Measurements from ENCODE around the gene PABPN1. TPM values are rescaled to one million over a fixed set of nuclear protein-coding genes. Genes with fewer than 3 reads are reported as not detected.
A peak's percentile ranks its signal among the peaks of the same experiment; 100 is the strongest.

PABPN1 gene
- total and polyA plus RNA-seq, 7 donors = 65.2 to 104 (median 82.5) TPM

DNA sequence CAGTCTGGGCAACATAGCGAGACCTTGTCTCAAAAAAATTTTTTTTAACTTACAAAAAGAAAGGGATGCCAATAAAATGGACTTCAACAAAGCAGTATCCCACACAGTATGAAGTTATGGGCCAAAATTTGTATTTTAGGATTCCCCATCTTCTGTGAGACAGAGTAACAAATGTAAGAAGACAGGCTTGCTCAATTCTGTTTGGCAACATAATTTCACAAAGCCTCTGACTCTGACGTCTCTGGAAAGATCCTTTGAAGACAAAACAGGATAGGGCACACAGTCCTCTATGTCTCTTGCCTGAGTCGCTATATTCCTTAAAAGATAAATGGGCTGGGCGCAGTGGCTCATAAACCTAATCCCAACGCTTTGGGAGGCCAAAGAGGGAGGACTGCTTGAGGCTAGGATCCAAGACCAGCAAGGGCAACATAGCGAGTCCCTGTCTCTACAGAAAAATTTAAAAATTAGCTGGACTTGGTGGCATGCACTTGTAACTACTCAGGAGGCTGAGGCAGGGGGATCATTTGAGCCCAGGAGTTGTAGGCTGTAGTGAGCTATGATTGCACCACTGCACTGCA, 34.3 kb upstream of the PABPN1 start:
- H3K4me1 ChIP-seq = peaks cover 12% of the 10 kb centered on the region
- no peaks in the 10 kb centered on the region for H3K9me3 ChIP-seq
- ATAC-seq = no peak
- DNase-seq = no peak
- H3K36me3 ChIP-seq (ENCODE audit: insufficient read depth in 1 of 2, low read depth in 1 of 2) = peaks cover 5 to 21% of the 10 kb centered on the region in 2 donors
- peak overlapping the region; percentile 89 for H3K27ac ChIP-seq
- TF ChIP-seq, protein P1, sequence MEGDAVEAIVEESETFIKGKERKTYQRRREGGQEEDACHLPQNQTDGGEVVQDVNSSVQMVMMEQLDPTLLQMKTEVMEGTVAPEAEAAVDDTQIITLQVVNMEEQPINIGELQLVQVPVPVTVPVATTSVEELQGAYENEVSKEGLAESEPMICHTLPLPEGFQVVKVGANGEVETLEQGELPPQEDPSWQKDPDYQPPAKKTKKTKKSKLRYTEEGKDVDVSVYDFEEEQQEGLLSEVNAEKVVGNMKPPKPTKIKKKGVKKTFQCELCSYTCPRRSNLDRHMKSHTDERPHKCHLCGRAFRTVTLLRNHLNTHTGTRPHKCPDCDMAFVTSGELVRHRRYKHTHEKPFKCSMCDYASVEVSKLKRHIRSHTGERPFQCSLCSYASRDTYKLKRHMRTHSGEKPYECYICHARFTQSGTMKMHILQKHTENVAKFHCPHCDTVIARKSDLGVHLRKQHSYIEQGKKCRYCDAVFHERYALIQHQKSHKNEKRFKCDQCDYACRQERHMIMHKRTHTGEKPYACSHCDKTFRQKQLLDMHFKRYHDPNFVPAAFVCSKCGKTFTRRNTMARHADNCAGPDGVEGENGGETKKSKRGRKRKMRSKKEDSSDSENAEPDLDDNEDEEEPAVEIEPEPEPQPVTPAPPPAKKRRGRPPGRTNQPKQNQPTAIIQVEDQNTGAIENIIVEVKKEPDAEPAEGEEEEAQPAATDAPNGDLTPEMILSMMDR (IDR thresholded peaks at IDR 0.05) = no peak
- H3K27me3 ChIP-seq (ENCODE audit: insufficient read depth in 3 of 3, low read length in 2 of 3) = no peaks in the 10 kb centered on the region
- WGBS, 3 donors = 50 to 56% (median 54%) methylated on average over 6 of the region's 6 CpGs
- H3K4me3 ChIP-seq = peak overlapping the region; percentile 94
- intact Hi-C loops (cut with DNase I) = no loop called here

DNA sequence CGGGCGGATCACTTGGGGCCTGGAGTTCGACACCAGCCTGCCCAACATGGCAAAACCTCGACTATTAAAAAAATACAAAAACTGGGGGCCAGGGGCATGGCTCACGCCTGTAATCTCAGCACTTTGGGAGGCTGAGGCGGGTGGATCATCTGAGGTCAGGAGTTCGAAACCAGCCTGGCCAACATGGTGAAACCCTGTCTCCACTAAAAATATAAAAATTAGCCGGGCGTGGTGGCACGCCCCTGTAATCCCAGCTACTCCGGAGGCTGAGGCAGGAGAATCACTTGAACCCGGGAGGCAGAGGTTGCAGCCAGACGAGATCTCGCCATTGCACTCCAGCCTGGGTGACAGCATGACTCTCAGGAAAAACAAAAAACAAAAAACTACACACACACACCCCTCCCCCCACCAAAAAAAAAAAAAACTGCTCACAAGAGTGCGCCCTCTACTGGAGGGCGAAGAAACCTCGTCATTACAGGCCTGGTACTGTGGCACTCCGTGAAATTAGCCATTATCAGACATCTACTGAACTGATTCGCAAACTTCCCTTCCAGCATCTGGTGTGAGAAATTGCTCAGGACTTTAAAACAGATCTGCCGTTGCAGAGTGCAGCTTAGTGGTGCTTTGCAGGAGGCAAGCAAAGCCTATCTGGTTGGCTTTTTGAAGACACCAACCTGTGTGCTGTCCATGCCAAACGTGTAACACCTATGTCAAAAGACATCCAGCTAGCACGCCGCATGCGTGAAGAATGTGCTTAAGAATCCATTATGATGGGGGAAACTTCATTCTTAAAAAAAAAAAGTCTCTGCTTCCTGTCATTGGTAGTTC, 26.3 kb upstream of the PABPN1 start:
- 13 to 24% (median 13%) methylated on average over 24 of the region's 24 CpGs for WGBS, 3 donors
- DNase-seq = peak; percentile 32 to 58
- H3K36me3 ChIP-seq (ENCODE audit: insufficient read depth in 1 of 2, low read depth in 1 of 2) = peaks cover 8 to 52% of the 10 kb centered on the region in 2 donors
- no peaks in the 10 kb centered on the region for H3K9me3 ChIP-seq
- TF ChIP-seq, protein P1 (IDR thresholded peaks at IDR 0.05) = peak; percentile 79
- no peaks in the 10 kb centered on the region for H3K27me3 ChIP-seq (ENCODE audit: insufficient read depth in 3 of 3, low read length in 2 of 3)
- no peak overlapping the region for H3K27ac ChIP-seq
- peaks cover 24% of the 10 kb centered on the region for H3K4me1 ChIP-seq
- intact Hi-C loops (cut with DNase I) = loop anchor here (5.0 to 10.0 kb wide), 2 partner anchors 33 to 170 kb away; no protein-coding TSS in a partner anchor
- peak overlapping the region; percentile 38 for H3K4me3 ChIP-seq
- peak; percentile 71 to 86 (median 77) for ATAC-seq

DNA sequence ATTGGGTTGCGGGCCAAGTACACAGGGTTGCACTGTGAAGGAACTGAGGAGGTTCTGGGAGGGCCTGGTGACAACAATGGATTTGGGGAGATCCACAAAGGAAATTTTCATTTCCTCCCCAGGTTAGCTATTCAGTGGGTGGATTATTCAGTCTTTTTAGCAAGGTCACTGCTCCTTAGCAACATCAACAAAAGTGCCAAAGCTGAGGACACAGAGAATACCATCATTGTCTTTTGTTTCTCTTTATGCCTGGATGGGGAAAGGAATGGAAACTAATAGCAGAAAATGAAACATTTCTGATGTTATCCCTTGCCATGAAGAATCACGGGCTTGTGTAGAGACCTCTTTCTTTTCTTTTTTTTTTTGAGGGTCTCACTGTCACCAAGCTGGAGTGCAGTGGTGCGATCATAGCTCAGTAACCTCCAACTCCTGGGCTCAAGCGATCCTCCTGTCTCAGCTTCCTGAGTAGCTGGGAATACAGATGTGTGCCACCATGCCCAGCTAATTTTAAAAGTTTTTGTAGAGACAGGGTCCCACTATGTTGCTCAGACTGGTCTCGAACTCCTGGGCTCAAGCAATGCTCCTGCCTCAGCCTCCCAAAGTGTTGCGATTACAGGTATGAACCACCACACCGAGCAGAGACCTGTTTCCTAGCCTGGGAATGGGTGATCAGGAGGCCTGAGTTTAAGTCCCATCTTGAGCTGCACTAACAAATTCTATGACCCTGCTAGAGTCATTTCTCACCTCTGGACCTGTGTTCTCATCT, 25.1 kb upstream of the PABPN1 start:
- TF ChIP-seq, protein P1 (IDR thresholded peaks at IDR 0.05) = no peak
- Histone ChIP-seq H3K4me3 (no peak overlapping the region), H3K4me1 (peaks cover 31% of the 10 kb centered on the region), H3K9me3 (no peaks in the 10 kb centered on the region), H3K27ac (no peak overlapping the region), H3K27me3 (ENCODE audit: insufficient read depth in 3 of 3, low read length in 2 of 3) (no peaks in the 10 kb centered on the region), H3K36me3 (ENCODE audit: insufficient read depth in 1 of 2, low read depth in 1 of 2) (peaks cover 8 to 48% of the 10 kb centered on the region in 2 donors)
- DNase-seq (no peak), ATAC-seq (no peak)
- WGBS, 3 donors = 90 to 92% (median 91%) methylated on average over 7 of the region's 7 CpGs
- intact Hi-C loops (cut with DNase I) = loop anchor here (5.0 to 10.0 kb wide), 2 partner anchors 34 to 171 kb away; no protein-coding TSS in a partner anchor

DNA sequence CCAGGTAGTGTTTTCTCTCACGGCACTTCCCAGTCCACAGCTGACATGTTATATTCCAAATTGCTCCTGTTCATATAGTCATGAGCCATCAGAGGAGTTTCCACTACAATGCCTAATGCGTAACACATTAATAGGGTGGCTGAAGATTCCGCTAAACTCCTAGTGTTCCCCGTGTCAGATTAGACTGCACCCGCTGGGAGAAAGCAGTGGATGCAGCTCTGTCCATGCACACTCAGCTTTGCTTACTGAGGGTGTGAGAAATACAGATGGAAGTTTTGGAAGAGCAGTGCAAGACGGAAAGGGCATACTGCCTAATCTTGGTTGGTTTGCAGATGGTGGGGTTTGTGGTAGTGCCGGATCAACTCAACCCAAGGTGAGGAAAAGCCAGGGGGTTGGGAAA, 24.2 kb upstream of the PABPN1 start:
- Histone ChIP-seq H3K4me1 (peaks cover 31% of the 10 kb centered on the region), H3K27ac (no peak overlapping the region), H3K9me3 (no peaks in the 10 kb centered on the region), H3K4me3 (no peak overlapping the region), H3K27me3 (ENCODE audit: insufficient read depth in 3 of 3, low read length in 2 of 3) (no peaks in the 10 kb centered on the region), H3K36me3 (ENCODE audit: insufficient read depth in 1 of 2, low read depth in 1 of 2) (peaks cover 8 to 43% of the 10 kb centered on the region in 2 donors)
- no peak for ATAC-seq
- 88 to 93% (median 89%) methylated on average over 7 of the region's 7 CpGs for WGBS, 3 donors
- TF ChIP-seq, protein P1 (IDR thresholded peaks at IDR 0.05) = no peak
- intact Hi-C loops (cut with DNase I) = loop anchor here (5.0 to 10.0 kb wide), 2 partner anchors 35 to 172 kb away; no protein-coding TSS in a partner anchor
- no peak for DNase-seq
